Mucosa of descending colon (tissue), 3 donors: ENCODE measurements around the gene PATJ. TPM values are rescaled to one million over a fixed set of nuclear protein-coding genes. Genes with fewer than 3 reads are reported as not detected.
A peak's percentile ranks its signal among the peaks of the same experiment; 100 is the strongest.

Experiments
- ATAC-seq: fragments of 200-7000 bp; cut with Tn5 transposase; one replicate; pipeline ENCODE4 v1.9.1; 2020; ENCODE audit warnings: mild to moderate bottlenecking, moderate library complexity
- DNase-seq, 3 donors: peaks; one replicate each; pipeline ENCODE4 v3.0.0-alpha.2; 2020
- H3K36me3 ChIP-seq: fragments of 200-600 bp; one replicate; pipeline ENCODE4 v1.8.0; 2021; ENCODE audit warnings: low read depth, mild to moderate bottlenecking
- H3K4me1 ChIP-seq: fragments of 200-600 bp; one replicate; pipeline ENCODE4 v1.8.0; 2021; ENCODE audit warnings: low read depth, mild to moderate bottlenecking
- H3K4me3 ChIP-seq: fragments of 200-600 bp; one replicate; pipeline ENCODE4 v1.8.0; 2021; ENCODE audit warnings: mild to moderate bottlenecking
- H3K9me3 ChIP-seq: fragments of 200-600 bp; one replicate; pipeline ENCODE4 v1.8.0; 2021; ENCODE audit warnings: mild to moderate bottlenecking
- intact Hi-C, 2 donors: fragments of 100-400 bp; cut with DNase I in 1 of 2; cut with micrococcal nuclease in 1 of 2; formaldehyde crosslinking; loops; one replicate each; pipeline versions ENCODE4 v1.11.0 to v1.11.1; 2022; cut with DNase I, micrococcal nuclease
- total RNA-seq, 3 donors: library from RNA; stranded (reverse); fragmentation: NEBNext Ultra II Directional in 2 of 3; extraction: Animal tissue kit (Norgen Biotek cat#: 25700) in 2 of 3; gene quantifications; one replicate each; pipeline versions ENCODE4 v1.2.1 to v1.2.4, GENCODE V29; 2021 to 2023
- TF ChIP-seq, protein P1 (sequence below): fragments of 200-600 bp; IDR thresholded peaks from one replicate; pipeline ENCODE4 v1.8.0; 2022; ENCODE audit warnings: antibody characterized with exemption, mild to moderate bottlenecking
- donor health status: DM: no; HTN: no; CAD: no; lungs with moderate emphysema.
- donor health status: DM: no; HTN: no; CAD: no.
- donor health status: DM: no; HTN: yes; CAD: no.

Gene PATJ
- total RNA-seq, 3 donors from 2014 or later: 58.6 to 112 (median 65.9) TPM

DNA sequence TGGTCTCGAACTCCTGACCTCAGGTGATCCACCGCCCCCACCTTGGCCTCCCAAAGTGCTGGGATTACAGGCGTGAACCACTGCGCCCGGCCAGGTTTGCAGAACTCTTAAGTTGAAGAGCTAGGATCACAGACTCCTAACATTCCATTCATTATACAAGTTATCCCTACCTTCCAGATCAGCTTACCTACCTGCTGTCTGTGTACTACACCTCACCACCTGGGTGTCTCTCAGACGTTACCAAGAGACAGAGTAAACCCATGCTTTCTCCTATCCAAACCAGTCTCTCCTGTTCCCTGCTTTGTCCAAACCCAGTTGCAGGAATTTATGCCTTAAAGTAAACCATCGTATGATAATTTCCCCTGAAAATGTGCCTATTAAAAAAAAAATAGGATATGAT lies 329.4 kb downstream of the PATJ start:
- Histone ChIP-seq H3K4me1 (no peaks in the 10 kb centered on the region), H3K9me3 (no peaks in the 10 kb centered on the region), H3K36me3 (no peaks in the 10 kb centered on the region), H3K4me3 (no peak overlapping the region)
- TF ChIP-seq, protein P1, sequence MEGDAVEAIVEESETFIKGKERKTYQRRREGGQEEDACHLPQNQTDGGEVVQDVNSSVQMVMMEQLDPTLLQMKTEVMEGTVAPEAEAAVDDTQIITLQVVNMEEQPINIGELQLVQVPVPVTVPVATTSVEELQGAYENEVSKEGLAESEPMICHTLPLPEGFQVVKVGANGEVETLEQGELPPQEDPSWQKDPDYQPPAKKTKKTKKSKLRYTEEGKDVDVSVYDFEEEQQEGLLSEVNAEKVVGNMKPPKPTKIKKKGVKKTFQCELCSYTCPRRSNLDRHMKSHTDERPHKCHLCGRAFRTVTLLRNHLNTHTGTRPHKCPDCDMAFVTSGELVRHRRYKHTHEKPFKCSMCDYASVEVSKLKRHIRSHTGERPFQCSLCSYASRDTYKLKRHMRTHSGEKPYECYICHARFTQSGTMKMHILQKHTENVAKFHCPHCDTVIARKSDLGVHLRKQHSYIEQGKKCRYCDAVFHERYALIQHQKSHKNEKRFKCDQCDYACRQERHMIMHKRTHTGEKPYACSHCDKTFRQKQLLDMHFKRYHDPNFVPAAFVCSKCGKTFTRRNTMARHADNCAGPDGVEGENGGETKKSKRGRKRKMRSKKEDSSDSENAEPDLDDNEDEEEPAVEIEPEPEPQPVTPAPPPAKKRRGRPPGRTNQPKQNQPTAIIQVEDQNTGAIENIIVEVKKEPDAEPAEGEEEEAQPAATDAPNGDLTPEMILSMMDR: no peak
- ATAC-seq (no peak), DNase-seq (no peak)
- intact Hi-C loops: no loop called here

DNA sequence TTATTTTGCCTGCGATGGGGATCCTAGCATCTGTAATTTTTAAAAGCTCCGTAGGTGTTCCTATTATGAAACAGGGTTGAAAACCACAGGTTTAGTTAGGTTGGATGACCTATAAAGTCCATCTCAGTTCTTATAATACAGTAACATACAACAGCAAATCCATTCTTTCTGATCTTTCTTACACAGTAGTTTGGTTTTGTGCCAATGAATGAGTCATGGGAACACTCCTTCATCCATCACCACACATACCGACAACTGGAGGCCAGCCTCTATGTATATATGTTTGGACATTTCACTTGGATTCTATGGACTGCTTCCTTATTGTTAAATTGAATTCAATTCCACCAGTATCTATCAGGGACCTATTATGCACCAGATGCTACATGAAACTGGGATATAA lies 334.0 kb downstream of the PATJ start:
- intact Hi-C loops: no loop called here
- peak in 1 of 3 donors; percentile 25 for DNase-seq
- ATAC-seq: peak; percentile 81
- no peaks in the 10 kb centered on the region for H3K4me1 ChIP-seq
- no peaks in the 10 kb centered on the region for H3K9me3 ChIP-seq
- H3K36me3 ChIP-seq: no peaks in the 10 kb centered on the region
- TF ChIP-seq, protein P1: no peak
- no peak overlapping the region for H3K4me3 ChIP-seq

DNA sequence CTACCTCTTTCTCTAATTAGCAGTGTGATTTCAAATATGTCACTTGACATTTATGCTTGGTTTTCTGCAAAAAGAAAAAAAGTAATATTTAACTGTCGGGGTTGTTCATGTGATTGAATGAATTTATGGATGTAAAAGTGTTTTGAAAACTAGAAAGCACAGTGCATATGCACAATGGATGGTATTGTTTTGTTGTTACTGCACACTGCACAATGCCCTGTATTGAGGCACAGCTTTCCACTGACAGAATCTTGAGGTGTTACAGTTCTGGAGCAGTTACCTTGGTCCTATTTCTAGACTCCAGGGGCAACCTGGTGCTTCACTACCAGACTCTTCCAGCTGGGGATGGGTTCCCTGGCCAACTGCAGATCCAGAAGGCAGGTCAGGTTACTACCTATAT lies 335.5 kb downstream of the PATJ start:
- Histone ChIP-seq H3K4me1 (no peaks in the 10 kb centered on the region), H3K9me3 (no peaks in the 10 kb centered on the region), H3K36me3 (no peaks in the 10 kb centered on the region), H3K4me3 (no peak overlapping the region)
- TF ChIP-seq, protein P1: no peak
- no peak for ATAC-seq
- no peak for DNase-seq
- intact Hi-C loops: no loop called here

DNA sequence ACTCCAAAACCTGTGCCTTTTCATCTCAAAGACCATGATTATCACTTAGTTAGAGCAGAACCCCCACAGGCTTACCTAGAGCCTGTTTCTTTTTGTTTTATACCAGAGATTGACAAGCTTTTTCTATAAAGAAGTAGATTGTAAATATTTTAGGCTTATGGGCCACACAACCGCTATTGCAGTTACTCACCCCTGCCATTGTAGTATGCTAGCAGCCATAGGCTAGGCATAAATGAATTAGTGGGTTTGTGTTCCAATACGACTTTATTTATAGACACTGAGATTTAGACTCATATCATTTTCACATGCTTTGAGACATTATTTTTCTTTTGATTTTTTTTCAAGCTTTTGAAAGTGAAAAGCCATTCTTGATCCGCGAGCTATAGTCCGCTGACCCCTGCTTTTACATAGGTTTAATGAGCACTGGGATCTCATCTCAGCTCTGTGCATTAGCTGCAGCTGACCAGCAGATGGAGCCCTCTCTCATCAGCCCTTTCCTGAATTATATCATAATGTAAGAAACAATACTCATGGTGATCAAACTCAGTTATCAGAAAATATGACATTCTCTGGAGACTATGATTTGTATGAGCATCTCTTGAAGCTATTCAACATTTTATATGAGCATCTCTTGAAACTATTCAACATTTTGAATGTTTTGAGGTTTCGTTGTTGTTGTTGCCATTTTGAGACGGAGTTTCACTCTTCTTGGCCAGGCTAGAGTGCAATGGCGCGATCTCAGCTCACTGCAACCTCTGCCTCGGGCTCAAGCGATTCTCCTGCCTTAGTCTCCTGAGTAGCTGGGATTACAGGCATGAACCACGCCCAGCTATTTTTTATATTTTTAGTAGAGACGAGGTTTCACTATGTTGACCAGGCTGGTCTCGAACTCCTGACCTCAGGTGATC lies 340.4 kb downstream of the PATJ start:
- DNase-seq (peak in 1 of 3 donors; percentile 58), ATAC-seq (peak; percentile 75)
- Histone ChIP-seq H3K36me3 (no peaks in the 10 kb centered on the region), H3K4me1 (no peaks in the 10 kb centered on the region), H3K9me3 (no peaks in the 10 kb centered on the region), H3K4me3 (no peak overlapping the region)
- intact Hi-C loops: no loop called here
- TF ChIP-seq, protein P1: peak; percentile 78

DNA sequence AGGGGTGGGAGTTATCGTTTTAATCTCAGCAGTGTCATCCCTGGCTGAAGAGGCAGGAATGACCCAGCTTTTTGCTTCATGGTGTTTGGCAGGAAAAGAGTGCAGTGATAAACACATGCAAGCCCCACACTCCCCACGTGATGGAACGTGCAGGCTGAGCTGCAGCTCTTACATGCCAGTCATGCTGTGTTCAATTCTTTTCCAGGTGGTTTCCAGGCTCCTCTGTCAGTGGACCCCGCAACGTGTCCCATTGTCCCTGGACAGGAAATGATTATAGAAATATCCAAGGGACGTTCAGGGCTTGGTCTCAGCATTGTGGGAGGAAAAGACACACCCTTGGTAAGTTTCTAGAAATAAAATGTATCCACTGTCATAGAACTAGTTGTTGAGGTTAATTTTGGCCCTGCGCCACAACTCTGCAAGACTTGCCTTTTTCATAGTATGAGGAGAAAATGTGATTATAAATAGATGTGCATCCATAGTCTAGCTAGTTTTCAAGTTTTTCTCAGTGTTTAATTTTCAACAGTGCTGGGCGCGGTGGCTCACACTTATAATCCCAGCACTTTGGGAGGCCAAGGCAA lies 342.1 kb downstream of the PATJ start:
- TF ChIP-seq, protein P1: no peak
- intact Hi-C loops: no loop called here
- no peaks in the 10 kb centered on the region for H3K36me3 ChIP-seq
- no peak overlapping the region for H3K4me3 ChIP-seq
- no peaks in the 10 kb centered on the region for H3K4me1 ChIP-seq
- H3K9me3 ChIP-seq: no peaks in the 10 kb centered on the region
- ATAC-seq (no peak), DNase-seq (no peak)
